HCT116 (cell line): ENCODE results near the gene SOX6.
A peak's percentile ranks its signal among the peaks of the same experiment; 100 is the strongest.

ENCODE experiments used
- EZH2 ChIP-seq: fragments of 200-600 bp; sonication (generic); IDR thresholded peaks from 2 replicates; pipeline ENCODE4 v1.6.1; 2017; ENCODE audit warnings: antibody characterized with exemption, mixed run types
- POLR2A ChIP-seq: IDR thresholded peaks from 2 replicates; pipeline ENCODE4 v1.7.0; 2011; ENCODE audit warnings: borderline replicate concordance; ENCODE audit not compliant: insufficient read depth, insufficient read length; ENCODE audit errors: extremely low read depth
- POLR2AphosphoS5 ChIP-seq: IDR thresholded peaks from 2 replicates; pipeline ENCODE4 v1.6.1; 2011; ENCODE audit warnings: mild to moderate bottlenecking, low read depth, low read length, moderate library complexity
- TCF7L2 ChIP-seq: IDR thresholded peaks from 2 replicates; pipeline ENCODE4 v1.7.0; 2011; ENCODE audit warnings: borderline replicate concordance, inconsistent platforms; ENCODE audit not compliant: insufficient read depth, insufficient read length; ENCODE audit errors: extremely low read depth
- TF ChIP-seq, protein P1 (sequence below), 3 experiments: fragments of 200-600 bp in 1 of 3; sonication (generic) in 1 of 3; IDR thresholded peaks in 2 of 3; conservative IDR thresholded peaks in 1 of 3; 2 replicates each; pipeline ENCODE4 v1.5.1; 2012 to 2017; ENCODE audit warnings: low read depth in 2 of 3, low read length in 2 of 3, antibody characterized with exemption in 1 of 3, borderline replicate concordance in 1 of 3, control low read depth in 1 of 3, mild to moderate bottlenecking in 1 of 3, mixed read lengths in 1 of 3, mixed run types in 1 of 3, moderate library complexity in 1 of 3; ENCODE audit not compliant: insufficient read depth in 1 of 3

DNA sequence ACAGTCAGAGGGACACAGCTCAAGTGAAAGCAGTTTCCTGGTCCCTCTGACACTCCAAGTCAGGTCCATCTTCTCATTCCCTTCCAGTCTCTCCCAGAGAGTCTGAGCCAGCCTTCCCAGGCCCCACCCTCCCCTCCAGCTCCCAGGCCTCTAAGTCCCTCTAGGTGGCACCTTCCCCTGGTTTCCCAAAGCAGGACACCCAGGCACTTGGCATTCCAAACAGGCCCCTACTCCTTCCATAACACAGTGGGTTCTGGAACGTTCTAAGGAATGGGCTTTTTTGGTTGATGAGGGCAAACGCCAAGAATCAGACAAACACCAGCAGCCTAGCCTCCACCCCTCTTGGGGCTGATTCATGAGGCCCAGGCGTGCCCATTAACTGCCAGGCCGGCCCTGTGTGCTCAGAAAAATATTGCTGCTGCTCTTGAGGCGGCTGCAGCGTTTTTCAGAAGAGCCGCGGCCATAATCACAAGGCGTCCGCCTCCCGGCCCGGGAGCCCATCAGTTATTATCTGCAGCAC, 418.7 kb downstream of the SOX6 start:
- TF ChIP-seq, protein P1, sequence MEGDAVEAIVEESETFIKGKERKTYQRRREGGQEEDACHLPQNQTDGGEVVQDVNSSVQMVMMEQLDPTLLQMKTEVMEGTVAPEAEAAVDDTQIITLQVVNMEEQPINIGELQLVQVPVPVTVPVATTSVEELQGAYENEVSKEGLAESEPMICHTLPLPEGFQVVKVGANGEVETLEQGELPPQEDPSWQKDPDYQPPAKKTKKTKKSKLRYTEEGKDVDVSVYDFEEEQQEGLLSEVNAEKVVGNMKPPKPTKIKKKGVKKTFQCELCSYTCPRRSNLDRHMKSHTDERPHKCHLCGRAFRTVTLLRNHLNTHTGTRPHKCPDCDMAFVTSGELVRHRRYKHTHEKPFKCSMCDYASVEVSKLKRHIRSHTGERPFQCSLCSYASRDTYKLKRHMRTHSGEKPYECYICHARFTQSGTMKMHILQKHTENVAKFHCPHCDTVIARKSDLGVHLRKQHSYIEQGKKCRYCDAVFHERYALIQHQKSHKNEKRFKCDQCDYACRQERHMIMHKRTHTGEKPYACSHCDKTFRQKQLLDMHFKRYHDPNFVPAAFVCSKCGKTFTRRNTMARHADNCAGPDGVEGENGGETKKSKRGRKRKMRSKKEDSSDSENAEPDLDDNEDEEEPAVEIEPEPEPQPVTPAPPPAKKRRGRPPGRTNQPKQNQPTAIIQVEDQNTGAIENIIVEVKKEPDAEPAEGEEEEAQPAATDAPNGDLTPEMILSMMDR (IDR thresholded peaks at IDR 0.05 in 2 of 3, conservative IDR thresholded peaks at IDR 0.05 in 1 of 3; ENCODE audit: borderline replicate concordance in 1 of 3, insufficient read depth in 1 of 3, low read depth in 2 of 3, low read length in 2 of 3) = 0 out of 6 replicates have a peak, but pooled peaks of 1 of the 3 experiments have one; percentile 7
- TF ChIP-seq POLR2A = no peak
- no peak for TF ChIP-seq TCF7L2
- no peak for TF ChIP-seq POLR2AphosphoS5
- no peak for TF ChIP-seq EZH2
